IPS DF 6.9 (cell line): Measurements from ENCODE around the gene MYH13.

ENCODE experiments used
- DNase-seq: peaks from one replicate; pipeline ENCODE4 v3.0.0-alpha.2; 2013; ENCODE audit warnings: low read depth, low spot score
- H3K27ac ChIP-seq: one replicate; pipeline ENCODE4 v1.5.1; 2013; ENCODE audit warnings: low read length, control low read depth
- H3K27me3 ChIP-seq: 2 replicates; pipeline ENCODE4 v1.6.1; 2013; ENCODE audit warnings: mild to moderate bottlenecking, low read length; ENCODE audit not compliant: control insufficient read depth, insufficient read depth
- H3K36me3 ChIP-seq: 2 replicates; pipeline ENCODE4 v1.6.1; 2013; ENCODE audit warnings: low read length; ENCODE audit not compliant: control insufficient read depth, insufficient read depth
- H3K4me1 ChIP-seq: 2 replicates; pipeline ENCODE4 v1.6.1; 2013; ENCODE audit warnings: low read length; ENCODE audit not compliant: control insufficient read depth, insufficient read depth
- H3K4me3 ChIP-seq: 2 replicates; pipeline ENCODE4 v1.5.1; 2013; ENCODE audit warnings: mild to moderate bottlenecking, low read length
- H3K9me3 ChIP-seq: 2 replicates; pipeline ENCODE4 v1.6.1; 2013; ENCODE audit warnings: low read length, inconsistent platforms; ENCODE audit not compliant: control insufficient read depth, insufficient read depth
- WGBS: extraction: QIAGEN DNeasy Blood & Tissue Kit; methylation state at CpG from one replicate; pipeline ENCODE4 v1.1.7; 2013; ENCODE audit warnings: mixed read lengths, missing lambda C conversion rate; ENCODE audit not compliant: insufficient read length, insufficient coverage; 5-methylcytosine and 5-hydroxymethylcytosine counted together

Gene MYH13

DNA sequence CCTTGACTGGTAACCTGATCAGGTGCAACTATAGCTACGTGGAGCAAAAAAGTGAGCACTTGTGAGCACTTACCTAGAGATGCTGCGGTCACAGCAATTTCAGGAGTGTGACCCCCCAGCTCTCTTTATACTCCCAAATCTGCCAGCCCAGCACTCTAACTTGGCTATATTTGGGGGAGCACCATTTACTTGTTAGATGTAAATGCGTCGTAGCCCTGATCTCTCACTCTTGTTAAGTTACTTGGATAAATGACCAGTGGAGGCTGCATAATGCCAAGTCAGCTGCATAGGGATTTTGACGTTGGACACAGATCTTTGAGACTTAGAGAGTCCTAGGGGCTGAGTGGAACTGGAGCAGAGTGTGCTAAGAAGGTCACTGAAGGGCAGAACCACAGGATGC, at the start of gene MYH13:
TSS of gene MYH13 (minus strand) at position 101 of the 400 bp plus-strand sequence. CDS start 8,476 bp downstream, outside the sequence.
- no CpG with 5 or more reads among the region's 5 CpGs for WGBS
- no peak for DNase-seq
- H3K36me3 ChIP-seq: no peaks in the 10 kb centered on the region
- H3K4me1 ChIP-seq: no peaks in the 10 kb centered on the region
- no peaks in the 10 kb centered on the region for H3K9me3 ChIP-seq
- H3K4me3 ChIP-seq: no peak within 1 kb of the TSS
- no peaks in the 10 kb centered on the region for H3K27me3 ChIP-seq
- no peak within 1 kb of the TSS for H3K27ac ChIP-seq

DNA sequence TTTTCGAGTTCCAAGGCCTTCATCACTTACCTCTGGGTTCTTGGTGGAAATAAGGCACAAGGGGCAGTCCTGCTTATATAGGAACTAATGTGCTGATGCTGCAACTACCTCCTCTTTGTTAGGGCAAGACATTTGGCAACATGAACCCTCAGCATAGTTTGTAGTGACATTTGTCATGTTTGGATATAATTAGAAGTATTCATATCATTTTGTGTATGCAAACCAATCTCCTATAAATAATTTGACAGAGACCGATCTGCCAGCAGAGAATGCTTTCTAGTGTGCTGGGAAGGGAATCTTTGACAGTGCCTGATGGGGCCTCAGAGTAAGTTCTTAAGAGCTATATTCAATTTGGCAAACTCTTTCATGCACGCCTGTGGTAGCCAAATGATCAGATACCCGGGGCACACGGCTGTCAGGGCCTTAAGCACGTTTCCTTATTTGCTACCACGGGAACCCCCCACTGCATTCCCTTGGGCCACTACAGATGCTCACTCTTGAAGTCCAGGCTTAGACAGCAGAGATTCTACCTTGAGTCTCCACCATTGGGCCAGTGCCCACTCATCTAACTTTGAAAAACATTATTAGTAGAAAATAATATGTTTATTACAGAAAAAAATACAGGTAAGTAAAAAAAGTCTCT, 49.2 kb upstream of the MYH13 start, which contains the start of gene MYH8:
TSS of gene MYH8 (minus strand) at position 51 of the 643 bp plus-strand sequence. CDS start 1,723 bp downstream, outside the sequence.
- Histone ChIP-seq H3K27ac (no peak within 1 kb of the TSS), H3K36me3 (no peaks in the 10 kb centered on the region), H3K4me3 (no peak within 1 kb of the TSS), H3K27me3 (no peaks in the 10 kb centered on the region), H3K4me1 (peaks cover 1% of the 10 kb centered on the region), H3K9me3 (no peaks in the 10 kb centered on the region)
- DNase-seq: no peak
- no CpG with 5 or more reads among the region's 7 CpGs for WGBS

DNA sequence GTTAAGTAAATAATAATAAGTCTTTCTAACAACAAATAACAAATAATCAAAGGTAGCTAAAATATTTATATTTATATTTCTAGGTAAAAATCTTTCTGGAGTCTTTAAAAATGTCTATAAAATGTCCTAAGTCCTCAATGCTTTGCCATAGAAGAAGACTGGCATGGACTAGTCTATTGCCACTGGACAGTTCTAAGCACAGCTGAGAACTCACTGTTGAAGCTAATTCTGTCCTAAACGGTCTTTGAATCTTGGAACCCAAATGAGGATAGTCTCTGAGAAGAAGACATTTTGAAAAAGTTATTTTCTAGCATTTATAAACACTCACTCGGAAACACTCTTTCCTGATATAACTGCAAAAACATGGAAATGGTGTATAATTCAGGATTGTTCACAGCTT, 48.4 kb upstream of the MYH13 start:
- no peak overlapping the region for H3K27ac ChIP-seq
- peaks cover 1% of the 10 kb centered on the region for H3K4me1 ChIP-seq
- no peaks in the 10 kb centered on the region for H3K27me3 ChIP-seq
- no peaks in the 10 kb centered on the region for H3K9me3 ChIP-seq
- no peaks in the 10 kb centered on the region for H3K36me3 ChIP-seq
- WGBS: no CpG with 5 or more reads among the region's 2 CpGs
- DNase-seq: no peak
- no peak overlapping the region for H3K4me3 ChIP-seq

DNA sequence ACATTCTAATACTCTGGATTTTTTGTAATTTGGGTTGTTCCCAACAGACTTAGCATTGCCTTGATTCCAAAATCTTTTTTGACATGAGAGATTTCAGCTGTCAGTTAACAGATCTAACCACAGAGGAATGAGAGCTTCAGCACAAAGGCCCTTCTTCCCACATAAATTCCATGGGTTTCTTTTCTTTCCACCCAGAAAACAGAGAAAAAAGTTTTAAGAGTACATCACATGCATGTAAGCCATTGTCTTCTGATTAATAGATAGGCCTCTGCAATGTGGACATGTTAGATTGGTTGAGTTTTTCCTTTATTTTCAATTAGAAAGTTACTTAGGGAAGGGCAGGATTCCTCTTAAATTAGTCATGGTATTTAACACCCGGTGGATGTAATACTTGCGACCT, 48.0 kb upstream of the MYH13 start:
- Histone ChIP-seq H3K4me1 (peaks cover 1% of the 10 kb centered on the region), H3K9me3 (no peaks in the 10 kb centered on the region), H3K27me3 (no peaks in the 10 kb centered on the region), H3K36me3 (no peaks in the 10 kb centered on the region), H3K27ac (no peak overlapping the region), H3K4me3 (no peak overlapping the region)
- no CpG with 5 or more reads among the region's 2 CpGs for WGBS
- DNase-seq: no peak

DNA sequence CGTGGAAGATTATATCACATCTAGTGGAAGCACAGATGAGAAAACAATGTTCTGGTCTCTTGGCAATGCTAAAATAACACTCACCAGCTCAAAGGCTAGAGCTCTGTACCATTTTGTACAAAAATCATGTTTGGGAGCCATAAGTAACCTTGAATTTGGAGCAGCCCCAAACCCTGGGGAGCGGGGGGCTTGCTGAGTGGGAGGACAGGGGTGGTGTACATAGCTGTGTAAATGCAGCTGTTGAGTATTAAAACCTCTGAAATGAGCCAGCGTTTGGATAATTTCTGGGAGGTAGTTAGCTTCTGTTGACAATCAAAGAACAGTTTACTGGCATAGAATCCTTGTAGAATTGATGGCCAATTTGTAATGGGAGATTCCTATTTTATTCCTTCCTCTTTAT, 44.6 kb upstream of the MYH13 start:
- H3K27ac ChIP-seq: no peak overlapping the region
- no peaks in the 10 kb centered on the region for H3K27me3 ChIP-seq
- peaks cover 1% of the 10 kb centered on the region for H3K4me1 ChIP-seq
- H3K4me3 ChIP-seq: no peak overlapping the region
- DNase-seq: no peak
- H3K36me3 ChIP-seq: no peaks in the 10 kb centered on the region
- no CpG with 5 or more reads among the region's 3 CpGs for WGBS
- H3K9me3 ChIP-seq: no peaks in the 10 kb centered on the region

DNA sequence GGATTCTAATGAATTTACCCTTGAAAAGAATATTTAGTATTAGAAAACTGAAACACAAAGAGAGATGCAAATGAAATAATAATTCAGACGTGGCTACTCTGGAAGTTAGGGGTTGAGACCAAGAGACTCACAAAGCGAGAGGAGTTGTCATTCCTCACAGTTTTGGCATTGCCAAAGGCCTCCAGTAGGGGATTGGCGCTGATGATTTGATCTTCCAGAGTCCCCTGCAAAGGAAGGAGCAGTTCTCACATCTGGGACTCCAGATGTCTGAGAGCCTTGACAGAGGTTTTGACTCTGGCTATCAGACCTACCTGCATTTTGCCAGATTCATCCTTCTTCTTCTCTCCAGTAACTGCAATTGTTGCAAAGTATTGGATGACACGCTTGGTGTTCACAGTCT, 42.4 kb upstream of the MYH13 start:
- no peak for DNase-seq
- no peaks in the 10 kb centered on the region for H3K27me3 ChIP-seq
- no peak overlapping the region for H3K27ac ChIP-seq
- no CpG with 5 or more reads among the region's 4 CpGs for WGBS
- no peaks in the 10 kb centered on the region for H3K36me3 ChIP-seq
- H3K9me3 ChIP-seq: no peaks in the 10 kb centered on the region
- H3K4me3 ChIP-seq: no peak overlapping the region
- H3K4me1 ChIP-seq: peaks cover 1% of the 10 kb centered on the region

DNA sequence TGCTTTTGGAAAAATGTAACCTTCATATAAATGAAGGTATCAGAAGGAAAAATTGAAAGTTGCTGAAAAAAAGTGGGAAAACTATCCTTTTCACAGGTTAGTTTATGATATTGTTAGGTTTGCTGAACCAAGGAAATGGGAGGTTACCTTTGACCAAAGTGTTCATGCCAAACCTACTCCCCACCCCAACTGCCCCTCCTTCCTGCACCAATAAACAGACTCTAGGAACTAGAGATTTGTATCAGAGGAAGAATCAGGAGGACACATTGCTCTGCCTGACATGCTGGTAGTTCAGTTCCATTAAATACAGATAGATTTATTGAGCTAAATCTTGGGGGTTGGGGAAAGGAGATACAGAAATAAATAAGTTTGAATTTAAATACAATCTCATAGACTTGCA, 30.8 kb upstream of the MYH13 start:
- DNase-seq: no peak
- no peak overlapping the region for H3K27ac ChIP-seq

DNA sequence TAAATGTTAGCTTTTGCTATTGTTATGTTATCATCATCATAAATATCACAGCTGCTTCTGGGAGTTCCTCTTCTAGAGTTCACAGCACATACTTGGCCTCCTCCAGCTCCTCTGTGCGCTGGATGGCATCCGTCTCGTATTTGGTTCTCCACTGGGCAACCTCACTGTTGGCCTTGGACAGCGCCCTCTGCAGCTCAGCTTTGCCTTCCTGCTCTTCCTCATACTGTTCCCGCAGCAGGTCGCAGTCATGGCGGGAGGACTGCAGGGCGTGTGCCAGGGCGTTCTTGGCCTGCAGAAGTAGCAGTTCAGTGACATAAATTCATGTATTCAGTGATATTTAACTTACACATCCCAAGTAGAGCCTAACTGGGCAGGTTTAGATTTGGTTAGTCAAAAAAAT, 25.5 kb upstream of the MYH13 start:
- Histone ChIP-seq H3K27me3 (no peaks in the 10 kb centered on the region), H3K4me1 (no peaks in the 10 kb centered on the region), H3K36me3 (no peaks in the 10 kb centered on the region), H3K4me3 (no peak overlapping the region), H3K27ac (no peak overlapping the region), H3K9me3 (no peaks in the 10 kb centered on the region)
- DNase-seq: peak; percentile 16
- no CpG with 5 or more reads among the region's 9 CpGs for WGBS

More for the DNA sequence above, 30.8 kb upstream of the MYH13 start:
- no peaks in the 10 kb centered on the region for H3K36me3 ChIP-seq
- H3K9me3 ChIP-seq: no peaks in the 10 kb centered on the region
- no peak overlapping the region for H3K4me3 ChIP-seq
- H3K4me1 ChIP-seq: no peaks in the 10 kb centered on the region
- no peaks in the 10 kb centered on the region for H3K27me3 ChIP-seq

DNA sequence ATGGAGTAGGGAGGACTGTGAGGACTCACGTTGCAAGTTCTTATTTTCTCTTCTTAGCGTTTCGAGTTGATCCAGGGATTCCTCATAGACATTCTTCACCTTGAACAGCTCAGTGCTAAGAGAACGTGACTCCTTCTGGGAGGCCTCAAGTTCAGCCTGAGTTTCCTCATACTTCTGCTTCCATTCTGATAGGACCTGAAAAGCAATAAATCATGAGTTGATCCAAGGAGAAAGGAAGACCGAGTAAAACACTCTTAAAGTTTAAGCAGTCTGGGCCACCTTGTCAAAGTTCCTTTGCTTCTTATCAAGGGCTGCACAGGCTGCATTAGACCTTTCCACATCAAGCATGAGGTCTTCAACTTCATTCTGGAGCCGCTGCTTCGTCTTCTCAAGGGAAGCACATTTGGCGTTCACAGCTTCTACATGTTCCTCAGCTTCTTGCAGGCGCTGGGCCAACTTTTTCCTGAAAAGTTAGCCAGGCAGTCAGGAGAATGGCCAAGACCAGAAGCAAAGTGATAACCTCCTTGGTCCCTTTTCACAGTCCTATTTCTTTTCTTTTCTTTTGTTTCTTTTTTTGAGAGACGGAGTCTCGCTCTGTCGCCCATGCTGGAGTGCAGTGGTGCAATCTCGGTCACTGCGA, 23.8 kb upstream of the MYH13 start:
- no peaks in the 10 kb centered on the region for H3K36me3 ChIP-seq
- DNase-seq: no peak
- H3K27ac ChIP-seq: no peak overlapping the region
- H3K27me3 ChIP-seq: no peaks in the 10 kb centered on the region
- H3K4me1 ChIP-seq: no peaks in the 10 kb centered on the region
- WGBS: no CpG with 5 or more reads among the region's 14 CpGs
- no peaks in the 10 kb centered on the region for H3K9me3 ChIP-seq
- no peak overlapping the region for H3K4me3 ChIP-seq

DNA sequence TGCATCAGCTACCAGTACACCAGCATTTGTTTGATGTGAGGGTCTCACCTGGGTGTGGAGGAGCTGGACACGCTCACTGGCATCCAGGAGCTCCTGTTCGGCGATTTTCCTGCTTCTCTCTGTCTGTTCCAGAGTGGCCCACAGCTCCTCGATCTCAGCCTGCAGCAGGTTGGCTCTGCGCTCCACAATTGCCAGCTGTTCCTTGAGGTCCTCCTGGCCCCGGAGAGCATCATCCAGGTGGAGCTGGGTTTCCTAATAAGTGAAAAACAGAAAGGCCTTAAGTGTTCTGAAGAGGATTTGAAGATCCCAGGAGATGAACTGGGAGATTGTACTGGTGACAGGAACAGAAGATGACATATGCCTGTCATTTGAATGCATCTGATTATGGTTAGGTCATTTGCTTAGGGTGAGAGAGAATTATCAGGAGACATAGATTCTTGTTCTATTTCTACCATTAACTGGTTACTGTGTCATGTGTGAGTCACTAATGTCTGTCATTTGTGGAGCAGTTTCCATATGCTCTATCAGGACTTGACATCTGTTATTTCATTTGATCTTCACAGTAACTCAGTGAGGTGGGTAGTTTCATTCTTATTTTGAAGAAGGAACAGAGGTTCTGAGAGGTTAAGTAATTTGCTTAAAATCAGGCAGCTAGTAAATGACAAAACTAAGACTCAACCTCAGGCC, 21.5 kb upstream of the MYH13 start:
- no CpG with 5 or more reads among the region's 6 CpGs for WGBS
- Histone ChIP-seq H3K27me3 (no peaks in the 10 kb centered on the region), H3K4me1 (no peaks in the 10 kb centered on the region), H3K27ac (no peak overlapping the region), H3K9me3 (no peaks in the 10 kb centered on the region), H3K36me3 (no peaks in the 10 kb centered on the region), H3K4me3 (no peak overlapping the region)
- no peak for DNase-seq
